Sigmoid colon (tissue), 7 donors: Measurements from ENCODE around the gene SEC16A. TPM values are rescaled to one million over a fixed set of nuclear protein-coding genes. Genes with fewer than 3 reads are reported as not detected.

ENCODE experiments used
- DNase-seq: peaks from one replicate; pipeline ENCODE4 v3.0.0-alpha.2; 2019
- H3K27ac ChIP-seq, 4 donors: fragments of 200-600 bp; sonication (generic); one replicate each; pipeline ENCODE4 v1.5.1; 2016 to 2019; ENCODE audit warnings: mild to moderate bottlenecking in 1 of 4
- H3K27me3 ChIP-seq, 3 donors: fragments of 200-600 bp; sonication (generic); one replicate each; pipeline ENCODE4 v1.5.1; 2019; ENCODE audit warnings: mild to moderate bottlenecking in 1 of 3
- H3K36me3 ChIP-seq, 4 donors: fragments of 200-600 bp; sonication (generic); one replicate each; pipeline ENCODE4 v1.5.1; 2016 to 2019
- H3K4me1 ChIP-seq, 4 donors: fragments of 200-600 bp; sonication (generic); one replicate each; pipeline ENCODE4 v1.5.1; 2017 to 2019
- H3K4me3 ChIP-seq, 4 donors: fragments of 200-600 bp; sonication (generic); one replicate each; pipeline ENCODE4 v1.5.1; 2017 to 2019; ENCODE audit warnings: mild to moderate bottlenecking in 2 of 4, moderate library complexity in 1 of 4
- H3K9me3 ChIP-seq, 4 donors: fragments of 200-600 bp in 3 of 4; sonication (generic) in 3 of 4; one replicate each; pipeline versions ENCODE4 v1.5.1 to v1.6.1; 2013 to 2019
- EP300 ChIP-seq, 4 donors: sonication (generic); formaldehyde crosslinking; IDR thresholded peaks; one replicate each; pipeline ENCODE4 v1.6.1; 2017; ENCODE audit warnings: antibody characterized with exemption in 4 of 4
- POLR2A ChIP-seq, 2 donors: fragments of 450-650 bp; IDR thresholded peaks; one replicate each; pipeline ENCODE4 v1.6.1; 2016; ENCODE audit warnings: antibody characterized with exemption in 2 of 2, mild to moderate bottlenecking in 2 of 2, moderate library complexity in 2 of 2
- POLR2AphosphoS5 ChIP-seq, 4 donors: sonication (generic); formaldehyde crosslinking; IDR thresholded peaks; one replicate each; pipeline ENCODE4 v1.6.1; 2017; ENCODE audit warnings: antibody characterized with exemption in 4 of 4
- WGBS, 2 donors: extraction: QIAGEN DNeasy Blood & Tissue Kit; methylation state at CpG; one replicate each; pipeline ENCODE4 v1.1.7; 2013; 5-methylcytosine and 5-hydroxymethylcytosine counted together
- intact Hi-C: fragments of 100-400 bp; cut with DNase I; formaldehyde crosslinking; loops from one replicate; pipeline ENCODE4 v1.15.1; 2023
- polyA plus RNA-seq, 3 donors: library from polyadenylated mRNA; stranded (reverse); fragments of 200-250 nt; gene quantifications; one replicate each; pipeline ENCODE4 v1.2.3, GENCODE V29; 2013
- total RNA-seq, 4 donors: library from RNA; depleted of rRNA; stranded (reverse); fragments of >200 nt; gene quantifications; one replicate each; pipeline ENCODE4 v1.1.0, GENCODE V29; 2016
- TF ChIP-seq, protein P1 (sequence below), 4 experiments: fragments of 450-650 bp in 3 of 4; fragments of 200-600 bp in 1 of 4; IDR thresholded peaks; one replicate each; pipeline ENCODE4 v1.5.1; 2016 to 2019; ENCODE audit warnings: antibody characterized with exemption in 4 of 4, mild to moderate bottlenecking in 3 of 4, moderate library complexity in 2 of 4
- donor health status: healthy with polysubstance abuse.
- donor health status: Bipolar disorder and iron deficiency.
- donor health status: healthy.

SEC16A gene
- total and polyA plus RNA-seq, 7 donors = 22.8 to 57.0 (median 27.5) TPM

DNA sequence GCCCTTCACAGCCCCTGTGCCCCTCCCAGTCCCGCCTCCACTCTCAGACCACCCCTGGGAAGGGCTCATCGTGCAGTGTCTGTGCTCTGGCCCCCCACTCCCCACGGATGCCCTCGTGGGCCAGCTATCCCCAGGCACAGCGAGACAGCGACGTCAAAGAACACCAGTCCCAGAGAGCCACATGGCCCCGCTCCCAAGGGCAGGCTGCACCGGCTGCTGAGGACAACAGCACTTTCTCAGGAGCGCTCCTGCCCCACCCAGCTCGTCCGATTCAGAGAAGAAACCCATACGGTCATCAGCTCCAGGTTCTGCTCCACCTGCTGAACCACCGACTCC lies 78.1 kb downstream of the SEC16A start:
- H3K9me3 ChIP-seq = no peaks in the 10 kb centered on the region
- TF ChIP-seq EP300 (IDR thresholded peaks at IDR 0.05) (no peak), POLR2A (IDR thresholded peaks at IDR 0.05) (no peak), POLR2AphosphoS5 (IDR thresholded peaks at IDR 0.05) (no peak)
- TF ChIP-seq, protein P1, sequence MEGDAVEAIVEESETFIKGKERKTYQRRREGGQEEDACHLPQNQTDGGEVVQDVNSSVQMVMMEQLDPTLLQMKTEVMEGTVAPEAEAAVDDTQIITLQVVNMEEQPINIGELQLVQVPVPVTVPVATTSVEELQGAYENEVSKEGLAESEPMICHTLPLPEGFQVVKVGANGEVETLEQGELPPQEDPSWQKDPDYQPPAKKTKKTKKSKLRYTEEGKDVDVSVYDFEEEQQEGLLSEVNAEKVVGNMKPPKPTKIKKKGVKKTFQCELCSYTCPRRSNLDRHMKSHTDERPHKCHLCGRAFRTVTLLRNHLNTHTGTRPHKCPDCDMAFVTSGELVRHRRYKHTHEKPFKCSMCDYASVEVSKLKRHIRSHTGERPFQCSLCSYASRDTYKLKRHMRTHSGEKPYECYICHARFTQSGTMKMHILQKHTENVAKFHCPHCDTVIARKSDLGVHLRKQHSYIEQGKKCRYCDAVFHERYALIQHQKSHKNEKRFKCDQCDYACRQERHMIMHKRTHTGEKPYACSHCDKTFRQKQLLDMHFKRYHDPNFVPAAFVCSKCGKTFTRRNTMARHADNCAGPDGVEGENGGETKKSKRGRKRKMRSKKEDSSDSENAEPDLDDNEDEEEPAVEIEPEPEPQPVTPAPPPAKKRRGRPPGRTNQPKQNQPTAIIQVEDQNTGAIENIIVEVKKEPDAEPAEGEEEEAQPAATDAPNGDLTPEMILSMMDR (IDR thresholded peaks at IDR 0.05) = no peak
- intact Hi-C loops = no loop called here
- H3K4me3 ChIP-seq = no peak overlapping the region
- peaks cover 0 to 24% (median 16%) of the 10 kb centered on the region in 4 donors for H3K4me1 ChIP-seq
- H3K27me3 ChIP-seq = no peaks in the 10 kb centered on the region
- 88 to 91% methylated on average over 14 of the region's 14 CpGs for WGBS, 2 donors
- DNase-seq = no peak
- H3K36me3 ChIP-seq = peaks cover 4 to 54% (median 28%) of the 10 kb centered on the region in 4 donors
- no peak overlapping the region for H3K27ac ChIP-seq

DNA sequence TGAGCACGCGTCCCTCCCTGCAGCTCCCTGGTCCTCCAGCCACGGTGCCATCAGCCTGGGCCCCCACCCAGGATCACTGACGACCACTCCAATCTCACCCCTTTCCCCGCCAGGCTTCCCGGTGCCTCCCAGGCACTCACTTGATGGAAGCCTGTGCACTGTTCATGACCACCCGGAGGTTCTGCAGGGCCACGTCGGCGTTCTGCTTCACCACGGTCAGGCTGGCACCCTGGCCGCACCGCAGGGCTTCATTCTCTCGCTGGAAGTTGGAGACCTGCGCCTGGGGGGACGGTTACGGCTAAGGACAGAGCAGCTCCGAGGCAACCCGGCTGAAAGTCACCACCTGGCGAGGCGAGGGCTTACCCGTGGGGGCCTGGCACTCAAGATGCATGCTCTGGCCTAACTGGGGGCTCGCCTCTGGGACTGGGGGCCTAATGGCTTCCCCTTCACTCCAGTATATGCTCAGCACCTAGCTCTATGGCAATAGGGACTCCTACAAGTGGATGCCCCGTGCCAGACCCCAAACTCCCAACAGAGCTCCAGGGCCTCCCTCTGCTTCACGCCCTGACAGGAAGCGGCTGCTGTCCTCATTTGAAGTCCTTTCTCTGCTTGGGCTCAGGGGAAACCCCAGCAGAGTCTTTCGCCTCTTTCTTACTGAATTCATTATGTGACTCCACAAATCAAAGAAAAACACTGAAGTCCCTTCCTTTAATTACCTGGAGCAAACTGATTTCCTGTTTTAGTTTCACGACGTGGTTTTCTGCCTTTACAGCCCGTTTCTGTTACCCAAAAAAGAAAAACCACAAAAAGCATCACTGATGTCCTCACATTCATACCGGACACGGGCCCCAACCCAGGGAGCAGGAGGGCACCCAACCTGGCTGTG lies 78.7 kb downstream of the SEC16A start:
- no peaks in the 10 kb centered on the region for H3K9me3 ChIP-seq
- TF ChIP-seq POLR2AphosphoS5 (IDR thresholded peaks at IDR 0.05) (no peak), POLR2A (IDR thresholded peaks at IDR 0.05) (no peak), EP300 (IDR thresholded peaks at IDR 0.05) (no peak)
- TF ChIP-seq, protein P1 (IDR thresholded peaks at IDR 0.05) = no peak
- no peak overlapping the region for H3K4me3 ChIP-seq
- DNase-seq = no peak
- peaks cover 4 to 54% (median 28%) of the 10 kb centered on the region in 4 donors for H3K36me3 ChIP-seq
- 77 to 87% methylated on average over 32 of the region's 32 CpGs for WGBS, 2 donors
- H3K4me1 ChIP-seq = peaks cover 0 to 24% (median 14%) of the 10 kb centered on the region in 4 donors
- intact Hi-C loops = no loop called here
- H3K27ac ChIP-seq = no peak overlapping the region
- H3K27me3 ChIP-seq = no peaks in the 10 kb centered on the region

DNA sequence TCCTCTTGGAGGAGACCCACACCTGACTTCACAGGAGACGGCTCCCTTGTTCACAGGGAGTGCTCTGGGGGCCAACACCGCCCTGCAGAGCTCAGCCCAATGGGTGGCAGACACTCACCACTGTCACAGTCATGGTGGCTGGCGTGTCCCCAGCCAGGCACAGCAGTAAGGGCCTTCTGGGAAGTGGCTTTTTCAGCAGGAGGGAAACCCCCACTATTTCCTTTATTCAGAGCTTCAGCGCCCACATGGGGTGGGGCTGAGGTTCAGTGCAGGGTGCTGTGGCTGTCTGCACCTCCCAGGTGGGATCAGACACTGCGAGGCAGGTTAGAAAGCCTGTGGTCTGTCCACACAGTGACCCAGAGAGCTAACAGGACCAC lies 79.3 kb downstream of the SEC16A start:
- 55 to 89% methylated on average over 5 of the region's 5 CpGs for WGBS, 2 donors
- H3K27ac ChIP-seq = no peak overlapping the region

DNA sequence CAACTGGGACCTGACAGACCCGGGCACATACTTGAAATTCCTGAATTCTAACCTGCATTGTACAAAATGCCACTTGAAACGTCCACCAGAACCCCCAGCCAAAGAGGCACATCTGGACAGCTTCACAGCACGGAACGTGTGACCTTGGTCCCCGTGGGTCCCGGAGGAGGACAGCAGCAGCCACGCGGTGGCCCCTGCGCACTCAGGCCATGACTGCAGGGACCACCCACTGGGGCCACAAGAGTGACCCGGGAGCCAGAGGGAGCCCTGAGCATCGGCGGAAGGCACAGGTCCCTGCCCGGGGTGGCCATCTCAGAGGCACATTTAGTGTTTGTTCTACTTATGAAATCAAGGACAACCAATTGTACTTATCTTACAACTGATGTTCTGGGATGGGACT lies 80.8 kb downstream of the SEC16A start:
- WGBS, 2 donors = 86 to 88% methylated on average over 13 of the region's 13 CpGs
- peaks cover 0 to 29% (median 21%) of the 10 kb centered on the region in 4 donors for H3K4me1 ChIP-seq
- TF ChIP-seq POLR2AphosphoS5 (IDR thresholded peaks at IDR 0.05) (no peak), POLR2A (IDR thresholded peaks at IDR 0.05) (no peak), EP300 (IDR thresholded peaks at IDR 0.05) (no peak)
- TF ChIP-seq, protein P1 (IDR thresholded peaks at IDR 0.05) = no peak
- DNase-seq = no peak
- H3K27me3 ChIP-seq = no peaks in the 10 kb centered on the region
- no peak overlapping the region for H3K27ac ChIP-seq
- H3K9me3 ChIP-seq = no peaks in the 10 kb centered on the region
- H3K4me3 ChIP-seq = no peak overlapping the region
- intact Hi-C loops = no loop called here
- H3K36me3 ChIP-seq = peaks cover 4 to 56% (median 29%) of the 10 kb centered on the region in 4 donors

More for the DNA sequence above, 79.3 kb downstream of the SEC16A start:
- peaks cover 0 to 24% (median 18%) of the 10 kb centered on the region in 4 donors for H3K4me1 ChIP-seq
- no peaks in the 10 kb centered on the region for H3K9me3 ChIP-seq
- intact Hi-C loops = no loop called here
- DNase-seq = no peak
- peaks cover 4 to 54% (median 28%) of the 10 kb centered on the region in 4 donors for H3K36me3 ChIP-seq
- no peak for TF ChIP-seq EP300 (IDR thresholded peaks at IDR 0.05)
- TF ChIP-seq POLR2AphosphoS5 (IDR thresholded peaks at IDR 0.05) = no peak
- TF ChIP-seq, protein P1 (IDR thresholded peaks at IDR 0.05) = no peak
- no peak for TF ChIP-seq POLR2A (IDR thresholded peaks at IDR 0.05)
- H3K27me3 ChIP-seq = no peaks in the 10 kb centered on the region
- H3K4me3 ChIP-seq = no peak overlapping the region
